AML-193 (cell line): Measurements from ENCODE around the gene EFHC2.
"Not testable (repeated sequence)": the region's sequence is repeated elsewhere in the genome, so short reads cannot be mapped to it uniquely, and the experiment has no call there.

Experiments used
- DNase-seq, 2 experiments: peaks; one replicate each; lab custom pipeline; 2025; lab: John Stamatoyannopoulos, UW

The EFHC2 gene

GRCh38 chrX:44291468-44292092 lies 51.9 kb downstream of the EFHC2 start:
- DNase-seq = no peak

GRCh38 chrX:44290718-44291117 lies 52.8 kb downstream of the EFHC2 start:
- DNase-seq = no peak

DNA sequence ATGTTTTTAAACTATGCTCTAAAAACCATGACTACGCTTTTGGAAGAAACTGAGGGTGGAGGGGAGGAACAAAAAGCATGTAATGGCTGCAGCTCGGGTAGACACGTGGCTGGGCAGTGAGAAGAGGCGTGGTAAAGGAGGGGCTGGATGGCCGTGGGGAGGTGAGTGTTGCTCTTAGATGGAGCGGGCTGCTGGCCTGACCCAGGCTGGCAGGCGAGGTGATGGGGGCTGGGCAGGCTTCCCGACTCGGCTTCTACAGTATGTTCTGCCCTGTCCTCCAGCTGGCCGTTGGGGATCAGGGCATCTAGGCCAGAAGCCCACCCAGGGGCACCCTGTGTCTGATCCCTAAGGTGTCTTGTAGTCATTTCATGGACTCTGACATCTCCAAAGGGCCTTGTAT lies 60.7 kb downstream of the EFHC2 start:
- DNase-seq = no peak

DNA sequence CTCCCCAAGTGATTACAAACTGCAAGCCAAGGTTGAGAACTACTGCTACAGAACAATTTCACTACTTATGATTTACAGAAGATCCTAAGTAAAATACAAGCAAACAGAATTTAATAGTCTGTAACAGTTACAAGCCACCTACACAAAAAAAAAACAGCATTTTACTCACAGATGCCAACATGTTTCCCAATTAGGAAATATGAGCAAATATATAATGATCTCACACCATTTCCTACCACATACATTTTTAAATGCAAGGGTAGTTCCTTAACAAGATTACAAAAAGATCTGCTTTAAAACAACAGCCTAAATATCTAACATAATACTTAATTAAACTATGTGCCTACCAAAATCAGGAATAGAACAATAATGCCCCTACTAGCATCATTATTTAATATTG lies 63.4 kb downstream of the EFHC2 start:
- DNase-seq = peak; percentile 6 to 11

DNA sequence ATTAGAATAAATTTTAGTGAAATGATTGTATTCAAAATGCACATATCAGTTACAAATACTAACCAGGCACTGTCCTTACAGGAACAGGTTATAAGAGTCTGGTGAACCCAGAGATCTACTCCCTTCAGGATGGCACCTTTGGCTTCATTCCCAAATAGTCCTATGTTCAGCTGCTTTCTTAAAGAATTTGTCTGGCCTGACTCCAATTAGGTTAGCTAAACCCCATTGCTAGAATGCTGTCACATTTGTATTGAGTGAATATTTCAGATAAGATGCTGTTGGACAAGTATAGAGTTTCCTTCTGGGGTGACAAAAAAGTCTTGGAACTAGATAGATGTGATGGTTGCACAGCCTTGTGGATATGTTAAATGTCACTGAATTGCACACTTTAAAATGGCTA lies 69.4 kb downstream of the EFHC2 start:
- no peak for DNase-seq

DNA sequence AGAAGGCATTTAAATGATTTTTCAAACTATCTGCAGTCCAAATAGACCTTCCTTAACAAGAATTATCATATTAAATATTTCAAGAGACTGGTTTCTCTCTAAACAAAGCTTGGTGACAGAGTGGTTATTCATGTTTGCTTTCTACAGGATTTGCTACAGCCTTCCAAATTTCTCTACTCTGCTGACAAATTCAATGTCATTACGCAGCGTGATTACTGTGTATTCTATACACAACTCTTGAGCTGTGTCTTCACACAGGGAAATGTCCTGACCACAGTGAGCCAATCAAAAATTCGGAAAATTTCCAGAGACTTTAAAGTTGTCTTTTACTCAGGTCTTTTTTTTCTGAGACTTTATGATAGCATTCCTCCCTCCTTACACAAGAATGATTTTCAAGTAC lies 75.6 kb downstream of the EFHC2 start:
- no peak for DNase-seq

GRCh38 chrX:44267116-44267515 lies 76.4 kb downstream of the EFHC2 start:
- no peak for DNase-seq

DNA sequence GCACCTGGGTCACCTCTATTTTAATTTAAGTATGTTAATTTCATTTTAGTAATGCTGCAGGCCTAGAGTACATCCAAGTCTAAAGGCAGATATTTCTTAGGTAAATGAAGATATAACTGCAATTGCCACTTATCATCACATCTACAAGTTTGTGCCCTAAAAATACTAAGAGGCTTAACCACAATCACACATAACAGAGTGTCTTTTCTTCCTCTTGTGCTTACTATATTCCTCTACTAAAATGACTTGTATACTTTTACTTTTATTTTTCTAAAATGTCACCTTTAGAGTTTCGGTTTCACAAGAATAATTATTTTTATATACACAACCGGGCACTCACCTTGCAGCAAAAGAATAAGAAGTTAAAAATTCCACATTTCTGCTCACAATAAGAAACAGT lies 77.9 kb downstream of the EFHC2 start:
- DNase-seq = no peak

- no peak for DNase-seq
Measured at GRCh38 chrX:44264936-44265335, 78.5 kb downstream of the EFHC2 start.

GRCh38 chrX:44261286-44261685 lies 82.2 kb downstream of the EFHC2 start:
- DNase-seq = no peak

DNA sequence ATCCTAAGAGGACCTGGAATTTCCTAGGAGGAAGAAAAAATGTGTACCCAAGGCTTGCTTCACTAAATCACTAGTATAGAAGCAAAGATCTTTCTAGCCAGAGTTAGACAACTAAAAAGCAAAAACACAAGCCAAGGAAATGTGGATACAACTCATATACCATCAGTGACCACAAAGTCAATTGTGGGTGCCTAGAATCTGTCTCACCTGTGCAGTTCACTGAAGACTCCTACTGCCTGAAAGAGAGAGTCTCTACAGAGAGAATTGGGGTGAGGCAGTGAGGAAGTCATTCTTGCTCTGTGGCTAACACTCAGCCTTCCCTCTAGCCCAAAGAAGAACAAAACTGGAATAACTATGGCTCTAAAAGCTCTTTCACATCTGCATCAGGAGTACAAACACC lies 82.9 kb downstream of the EFHC2 start:
- no peak for DNase-seq

DNA sequence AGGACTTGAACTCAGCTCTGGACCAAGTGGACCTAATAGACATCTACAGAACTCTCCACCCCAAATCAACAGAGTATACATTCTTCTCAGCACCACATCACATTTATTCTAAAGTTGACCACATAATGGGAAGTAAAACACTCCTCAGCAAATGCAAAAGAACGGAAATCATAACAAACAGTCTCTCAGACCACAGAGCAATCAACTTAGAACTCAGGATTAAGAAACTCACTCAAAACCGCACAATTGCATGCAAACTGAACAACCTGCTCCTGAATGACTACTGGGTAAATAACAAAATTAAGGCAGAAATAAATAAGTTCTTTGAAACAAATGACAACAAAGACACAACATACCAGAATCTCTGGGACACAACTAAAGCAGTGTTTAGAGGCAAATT lies 87.7 kb downstream of the EFHC2 start:
- DNase-seq = peak; percentile 16 to 35

GRCh38 chrX:44253575-44253942 lies 89.9 kb downstream of the EFHC2 start:
- DNase-seq = no peak

GRCh38 chrX:44252688-44253574 lies 90.5 kb downstream of the EFHC2 start:
- not testable (repeated sequence) for DNase-seq

GRCh38 chrX:44247468-44247867 lies 96.0 kb downstream of the EFHC2 start:
- no peak for DNase-seq

- no peak for DNase-seq
Measured at GRCh38 chrX:44246826-44247225, 96.6 kb downstream of the EFHC2 start.

- no peak for DNase-seq
Measured at GRCh38 chrX:44245733-44246132, 97.7 kb downstream of the EFHC2 start.

GRCh38 chrX:44244008-44244407 lies 99.5 kb downstream of the EFHC2 start:
- peak in 1 of 2 experiments; percentile 19 for DNase-seq

GRCh38 chrX:44241546-44241945 lies 101.9 kb downstream of the EFHC2 start:
- no peak for DNase-seq

GRCh38 chrX:44240036-44240435 lies 103.4 kb downstream of the EFHC2 start:
- no peak for DNase-seq

GRCh38 chrX:44239036-44239435 lies 104.4 kb downstream of the EFHC2 start:
- DNase-seq = no peak

DNA sequence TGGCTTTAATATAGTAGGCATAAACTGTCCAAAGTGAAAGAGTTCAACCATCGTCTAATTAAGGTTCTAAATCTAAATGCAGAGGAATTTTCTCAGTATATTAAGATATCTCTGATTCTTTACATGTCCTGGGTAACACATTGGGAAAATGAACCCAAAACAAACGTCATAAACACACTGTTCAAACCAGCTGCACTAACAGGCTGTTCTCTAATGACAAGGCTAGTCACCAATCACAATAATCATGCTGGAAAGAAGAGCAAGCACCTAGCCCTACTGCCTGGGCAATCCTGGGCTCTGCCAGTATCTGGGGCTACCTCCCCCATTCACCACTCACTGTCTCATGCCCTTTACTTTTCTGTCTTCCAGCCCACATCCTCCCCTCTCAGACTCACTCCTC lies 107.9 kb downstream of the EFHC2 start:
- DNase-seq = no peak

DNA sequence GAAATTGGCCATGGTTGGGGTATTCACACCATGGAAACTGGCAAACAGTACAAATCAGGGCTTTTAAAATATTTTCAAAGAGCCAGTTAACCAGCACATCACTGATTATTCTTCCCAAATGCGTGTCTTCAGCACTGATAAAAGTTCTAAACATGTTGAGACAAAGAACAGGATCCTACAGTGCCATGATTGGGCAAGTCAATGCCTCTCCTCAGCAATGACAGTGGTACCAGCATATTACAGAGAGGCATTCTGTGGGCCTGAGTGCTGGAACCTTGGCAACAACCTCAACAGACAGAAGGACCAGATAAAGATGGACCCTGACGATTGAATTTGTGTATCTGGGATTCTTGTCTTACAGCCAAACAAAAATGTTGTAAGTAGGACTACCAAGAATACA lies 108.9 kb downstream of the EFHC2 start:
- DNase-seq = no peak

- no peak for DNase-seq
Measured at GRCh38 chrX:44234116-44234515, 109.4 kb downstream of the EFHC2 start.
